ENCODE results near the gene ELAVL1. TPM values are rescaled to one million over a fixed set of nuclear protein-coding genes. Genes with fewer than 3 reads are reported as not detected.
"Not testable (repeated sequence)": the region's sequence is repeated elsewhere in the genome, so short reads cannot be mapped to it uniquely, and the experiment has no call there.

ELAVL1 gene
- total RNA-seq, 1 experiment from 2014 or later: 74.6 TPM

DNA sequence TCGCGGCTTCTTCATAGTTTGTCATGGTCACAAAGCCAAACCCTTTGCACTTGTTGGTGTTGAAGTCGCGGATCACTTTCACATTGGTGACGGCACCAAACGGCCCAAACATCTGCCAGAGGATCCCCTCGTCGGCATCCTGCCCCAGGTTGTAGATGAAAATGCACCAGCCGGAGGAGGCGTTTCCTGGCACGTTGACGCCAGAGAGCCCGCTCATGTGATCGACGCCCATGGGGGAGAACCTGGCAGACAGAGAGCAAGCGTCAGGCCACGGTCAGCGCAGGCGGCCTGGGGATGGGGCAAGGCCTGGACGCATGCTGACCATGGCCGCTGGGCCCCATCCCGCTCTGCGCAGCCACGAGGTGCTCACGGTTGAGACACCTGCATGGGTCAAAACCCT lies 41.9 kb downstream of the ELAVL1 start:
- DNase-seq (ENCODE audit: low read depth in 1 of 2, low spot score in 2 of 2): no peak
- Histone ChIP-seq H3K4me3 (no peak overlapping the region), H3K27me3 (replicated peaks) (no peaks in the 10 kb centered on the region), H3K9me3 (replicated peaks) (no peaks in the 10 kb centered on the region), H3K27ac (no peak overlapping the region), H3K36me3 (peaks cover 84% of the 10 kb centered on the region), H3K4me1 (replicated peaks) (no peaks in the 10 kb centered on the region)

DNA sequence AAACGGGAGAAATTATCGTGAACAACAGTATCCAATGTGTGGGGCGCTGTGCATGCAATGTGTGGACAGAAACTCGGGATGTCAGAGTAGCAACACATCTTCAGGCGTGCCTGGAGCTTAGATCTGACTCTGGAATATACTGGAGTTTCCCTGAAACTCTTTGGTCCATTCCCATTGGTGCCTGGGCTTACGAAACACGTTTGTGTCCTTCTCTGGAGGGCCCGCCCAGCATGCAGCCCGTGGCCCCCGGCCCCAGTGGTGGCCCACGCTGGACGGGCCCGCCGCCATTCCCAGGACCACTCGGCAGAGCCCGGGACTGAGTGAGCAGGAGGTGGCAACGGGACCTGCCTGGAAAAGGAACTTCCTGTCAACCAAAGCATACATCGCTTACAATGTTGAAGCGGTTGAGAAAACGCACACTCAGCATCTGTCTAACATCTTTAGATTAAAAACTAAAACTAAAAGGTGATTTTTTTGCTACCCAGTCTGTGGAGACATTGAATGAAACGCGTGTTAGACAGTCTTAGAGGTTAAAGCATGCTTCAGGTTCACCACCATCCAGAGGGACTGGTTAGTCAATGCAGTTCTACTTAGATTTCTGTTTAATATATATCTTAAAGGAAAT lies 42.7 kb downstream of the ELAVL1 start:
- Histone ChIP-seq H3K9me3 (replicated peaks) (no peaks in the 10 kb centered on the region), H3K36me3 (peaks cover 84% of the 10 kb centered on the region), H3K4me3 (no peak overlapping the region), H3K27me3 (replicated peaks) (no peaks in the 10 kb centered on the region), H3K27ac (no peak overlapping the region), H3K4me1 (replicated peaks) (no peaks in the 10 kb centered on the region)
- DNase-seq (ENCODE audit: low read depth in 1 of 2, low spot score in 2 of 2): no peak

DNA sequence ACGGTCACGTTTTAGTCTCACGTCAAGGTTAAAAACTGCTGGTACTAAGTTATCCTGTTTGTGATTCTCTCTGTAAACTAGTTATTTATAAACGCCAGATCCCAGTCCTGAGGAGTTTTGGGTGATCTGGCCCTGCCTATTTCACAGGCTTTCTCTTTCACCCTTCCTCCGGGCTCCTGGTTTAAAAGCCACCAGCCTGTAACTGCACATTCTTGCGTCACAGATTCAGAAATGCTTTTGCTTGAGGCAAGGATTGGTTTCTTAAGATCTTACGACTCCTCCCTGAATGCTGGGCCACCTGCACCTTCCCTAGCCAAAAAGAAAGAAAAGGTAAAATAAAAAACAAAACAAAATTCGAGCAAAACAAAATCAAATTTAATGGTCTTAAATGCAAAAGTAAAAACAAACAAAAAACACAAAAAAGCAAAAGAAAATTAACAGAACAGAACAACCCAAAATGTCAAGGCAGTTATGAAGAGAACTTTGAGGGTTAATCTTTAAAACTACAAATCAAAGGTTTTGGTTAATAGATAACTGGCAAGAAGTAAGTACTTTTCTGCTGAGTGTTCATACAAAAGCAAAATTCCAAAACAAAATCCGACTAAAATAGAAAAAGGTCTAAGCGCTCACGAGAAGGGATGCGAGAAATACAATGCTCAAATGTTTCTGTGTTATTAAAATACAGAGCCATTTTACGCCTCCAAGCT lies 43.4 kb downstream of the ELAVL1 start:
- Histone ChIP-seq H3K27ac (no peak overlapping the region), H3K4me3 (no peak overlapping the region), H3K27me3 (replicated peaks) (no peaks in the 10 kb centered on the region), H3K4me1 (replicated peaks) (no peaks in the 10 kb centered on the region), H3K9me3 (replicated peaks) (no peaks in the 10 kb centered on the region), H3K36me3 (peaks cover 78% of the 10 kb centered on the region)
- no peak for DNase-seq (ENCODE audit: low read depth in 1 of 2, low spot score in 2 of 2)

DNA sequence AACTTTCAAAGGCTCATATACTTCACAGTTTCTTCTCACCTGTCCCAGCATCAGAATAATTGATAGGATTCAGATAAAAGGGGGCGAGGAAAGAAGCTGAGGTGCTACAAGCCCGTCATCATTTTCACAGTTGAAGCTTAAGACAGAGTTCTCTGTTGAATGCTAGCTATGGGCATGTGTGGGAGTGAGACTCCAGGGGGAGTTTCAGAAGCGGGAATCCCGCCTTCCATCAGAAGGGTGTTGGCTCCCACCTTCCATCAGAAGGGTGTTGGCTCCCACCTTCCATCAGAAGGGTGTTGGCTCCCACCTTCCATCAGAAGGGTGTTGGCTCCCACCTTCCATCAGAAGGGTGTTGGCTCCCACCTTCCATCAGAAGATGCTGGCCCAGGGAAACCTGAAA lies 44.4 kb downstream of the ELAVL1 start:
- not testable (repeated sequence) for H3K27me3 ChIP-seq (replicated peaks); H3K27ac ChIP-seq; DNase-seq (ENCODE audit: low read depth in 1 of 2, low spot score in 2 of 2); H3K9me3 ChIP-seq (replicated peaks); H3K4me3 ChIP-seq; H3K4me1 ChIP-seq (replicated peaks)
- peaks cover 68% of the 10 kb centered on the region for H3K36me3 ChIP-seq

DNA sequence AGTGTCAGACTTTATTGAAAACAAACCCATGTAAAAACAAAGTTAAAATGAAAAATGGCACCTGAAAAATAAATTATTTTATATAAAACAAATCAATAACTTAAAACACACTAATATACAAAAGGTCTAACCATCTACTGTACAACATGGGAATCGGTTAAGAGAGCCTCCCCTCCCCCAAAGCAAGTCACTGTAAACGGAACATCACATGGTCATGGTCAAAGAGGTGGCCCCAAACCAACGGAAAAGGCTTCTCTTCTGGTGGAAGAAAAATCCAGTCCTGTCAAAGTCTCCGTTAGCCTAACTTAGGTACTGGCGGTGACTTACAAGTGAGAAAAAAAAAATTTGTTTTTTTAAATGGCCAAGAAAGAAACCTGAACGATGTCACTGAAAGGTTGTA lies 46.2 kb downstream of the ELAVL1 start:
- no peaks in the 10 kb centered on the region for H3K4me1 ChIP-seq (replicated peaks)
- no peaks in the 10 kb centered on the region for H3K9me3 ChIP-seq (replicated peaks)
- H3K4me3 ChIP-seq: no peak overlapping the region
- H3K36me3 ChIP-seq: peaks cover 49% of the 10 kb centered on the region
- H3K27ac ChIP-seq: no peak overlapping the region
- no peaks in the 10 kb centered on the region for H3K27me3 ChIP-seq (replicated peaks)
- DNase-seq (ENCODE audit: low read depth in 1 of 2, low spot score in 2 of 2): no peak

DNA sequence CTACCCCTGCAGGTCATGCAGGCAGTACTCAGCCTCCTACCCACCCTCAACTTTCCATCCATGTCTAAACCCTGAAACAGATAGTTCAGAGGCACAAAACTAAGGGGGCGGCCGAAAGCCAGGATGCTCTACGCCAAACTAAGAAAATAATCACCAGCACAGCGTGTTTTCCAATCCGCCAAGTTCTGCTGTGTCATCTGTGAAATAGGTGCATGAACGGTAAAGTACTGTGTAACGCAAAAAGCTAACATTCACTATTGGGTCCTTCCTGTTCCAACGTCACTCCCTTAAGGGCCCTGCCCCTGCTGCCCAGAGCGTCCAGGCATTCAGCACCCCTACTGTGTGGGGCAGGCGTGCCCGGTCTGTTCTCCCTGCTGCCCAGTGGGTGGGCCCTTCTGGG lies 49.7 kb downstream of the ELAVL1 start:
- Histone ChIP-seq H3K27ac (no peak overlapping the region), H3K36me3 (peaks cover 18% of the 10 kb centered on the region), H3K4me1 (replicated peaks) (no peaks in the 10 kb centered on the region), H3K9me3 (replicated peaks) (no peaks in the 10 kb centered on the region), H3K4me3 (no peak overlapping the region), H3K27me3 (replicated peaks) (no peaks in the 10 kb centered on the region)
- no peak for DNase-seq (ENCODE audit: low read depth in 1 of 2, low spot score in 2 of 2)

DNA sequence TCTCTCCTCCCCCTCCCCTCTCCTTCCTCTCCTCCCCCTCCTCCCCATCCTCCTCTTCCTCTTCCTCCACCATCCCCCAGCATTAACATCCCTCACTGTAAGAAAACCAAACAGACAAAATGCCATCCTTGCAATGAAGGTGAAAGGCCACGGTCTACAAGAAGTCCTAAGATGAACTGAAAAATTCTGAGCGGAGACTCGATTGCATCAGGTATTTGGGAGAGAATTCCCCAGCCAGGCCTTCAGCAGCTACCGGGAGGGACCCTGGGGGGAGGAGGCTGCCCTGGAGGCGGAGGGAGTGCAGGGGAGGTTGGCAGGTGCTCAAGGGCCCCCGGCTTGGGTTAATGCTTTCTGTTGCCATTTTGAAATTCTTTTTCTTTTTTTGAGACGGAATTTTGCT lies 51.9 kb downstream of the ELAVL1 start:
- no peak for DNase-seq (ENCODE audit: low read depth in 1 of 2, low spot score in 2 of 2)
- Histone ChIP-seq H3K36me3 (peaks cover 9% of the 10 kb centered on the region; the same call in 1 of the 2 replicates), H3K27me3 (replicated peaks) (no peaks in the 10 kb centered on the region), H3K9me3 (replicated peaks) (no peaks in the 10 kb centered on the region), H3K4me3 (no peak overlapping the region), H3K27ac (no peak overlapping the region), H3K4me1 (replicated peaks) (no peaks in the 10 kb centered on the region)

DNA sequence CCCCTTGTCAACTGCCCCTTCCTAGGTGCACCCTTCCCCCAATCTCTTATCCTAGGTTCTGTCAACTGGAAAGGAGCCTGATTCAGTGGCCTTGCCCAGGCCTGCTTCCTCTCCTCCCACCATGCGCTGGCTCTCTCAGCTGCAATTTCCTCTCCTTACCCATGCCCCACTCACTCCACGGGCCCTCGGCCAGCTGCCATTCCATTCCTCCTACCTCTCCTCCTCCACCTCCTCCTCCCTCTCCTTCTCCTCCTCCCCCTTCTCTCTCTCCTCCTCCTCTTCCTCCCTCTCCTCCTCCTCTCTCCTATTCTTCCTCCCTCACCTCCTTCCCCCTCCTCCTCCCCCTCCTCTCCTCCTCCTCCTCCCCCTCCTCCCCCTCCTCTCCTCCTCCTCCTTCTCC lies 52.4 kb downstream of the ELAVL1 start:
- no peaks in the 10 kb centered on the region for H3K9me3 ChIP-seq (replicated peaks)
- H3K27me3 ChIP-seq (replicated peaks): no peaks in the 10 kb centered on the region
- DNase-seq (ENCODE audit: low read depth in 1 of 2, low spot score in 2 of 2): no peak
- H3K27ac ChIP-seq: no peak overlapping the region
- peaks cover 4% of the 10 kb centered on the region; the same call in 1 of the 2 replicates for H3K36me3 ChIP-seq
- H3K4me3 ChIP-seq: no peak overlapping the region
- no peaks in the 10 kb centered on the region for H3K4me1 ChIP-seq (replicated peaks)

GRCh38 chr19:7947939-7948338 lies 57.5 kb downstream of the ELAVL1 start:
- H3K4me3 ChIP-seq: no peak overlapping the region
- peaks cover 4% of the 10 kb centered on the region for H3K36me3 ChIP-seq
- DNase-seq (ENCODE audit: low read depth in 1 of 2, low spot score in 2 of 2): no peak
- no peak overlapping the region for H3K27ac ChIP-seq
- H3K9me3 ChIP-seq (replicated peaks): no peaks in the 10 kb centered on the region
- H3K4me1 ChIP-seq (replicated peaks): peaks cover 3% of the 10 kb centered on the region; the same call in 1 of the 2 replicates
- no peaks in the 10 kb centered on the region for H3K27me3 ChIP-seq (replicated peaks)

DNA sequence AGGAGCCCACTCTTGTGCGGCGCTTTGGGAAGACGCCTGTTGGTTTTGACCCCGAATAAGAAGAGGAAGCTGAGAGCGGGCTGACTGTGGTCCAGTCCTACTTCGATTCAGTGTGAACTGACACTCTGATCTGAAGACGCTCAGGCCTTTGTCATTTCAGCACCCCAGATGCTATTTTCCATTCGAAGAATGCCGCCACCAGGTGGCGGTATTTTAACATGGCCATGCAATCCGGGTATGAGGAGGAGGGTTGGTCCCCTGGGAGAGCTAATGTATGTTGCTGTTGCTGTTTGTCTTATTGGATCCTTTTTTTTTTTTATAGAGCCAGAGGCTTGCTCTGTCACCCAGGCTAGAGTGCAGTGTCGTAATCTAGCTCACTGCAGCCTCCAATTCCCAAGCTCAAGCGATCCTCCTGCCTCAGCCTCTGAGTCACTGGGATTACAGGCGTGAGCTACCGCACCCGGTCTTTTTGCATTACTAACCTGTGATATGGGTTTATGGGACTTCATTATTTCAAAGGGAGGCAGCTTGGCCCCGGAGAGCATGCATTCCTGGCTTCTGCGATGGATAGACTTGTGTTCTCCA lies 61.2 kb downstream of the ELAVL1 start:
- Histone ChIP-seq H3K36me3 (peaks cover 29% of the 10 kb centered on the region), H3K4me1 (replicated peaks) (peaks cover 3% of the 10 kb centered on the region; the same call in 1 of the 2 replicates), H3K27ac (peak overlapping the region; percentile 28; the same call in 1 of the 2 replicates), H3K4me3 (peak overlapping the region; percentile 79), H3K9me3 (replicated peaks) (no peaks in the 10 kb centered on the region), H3K27me3 (replicated peaks) (no peaks in the 10 kb centered on the region)
- peak; percentile 86 to 90 for DNase-seq (ENCODE audit: low read depth in 1 of 2, low spot score in 2 of 2)

DNA sequence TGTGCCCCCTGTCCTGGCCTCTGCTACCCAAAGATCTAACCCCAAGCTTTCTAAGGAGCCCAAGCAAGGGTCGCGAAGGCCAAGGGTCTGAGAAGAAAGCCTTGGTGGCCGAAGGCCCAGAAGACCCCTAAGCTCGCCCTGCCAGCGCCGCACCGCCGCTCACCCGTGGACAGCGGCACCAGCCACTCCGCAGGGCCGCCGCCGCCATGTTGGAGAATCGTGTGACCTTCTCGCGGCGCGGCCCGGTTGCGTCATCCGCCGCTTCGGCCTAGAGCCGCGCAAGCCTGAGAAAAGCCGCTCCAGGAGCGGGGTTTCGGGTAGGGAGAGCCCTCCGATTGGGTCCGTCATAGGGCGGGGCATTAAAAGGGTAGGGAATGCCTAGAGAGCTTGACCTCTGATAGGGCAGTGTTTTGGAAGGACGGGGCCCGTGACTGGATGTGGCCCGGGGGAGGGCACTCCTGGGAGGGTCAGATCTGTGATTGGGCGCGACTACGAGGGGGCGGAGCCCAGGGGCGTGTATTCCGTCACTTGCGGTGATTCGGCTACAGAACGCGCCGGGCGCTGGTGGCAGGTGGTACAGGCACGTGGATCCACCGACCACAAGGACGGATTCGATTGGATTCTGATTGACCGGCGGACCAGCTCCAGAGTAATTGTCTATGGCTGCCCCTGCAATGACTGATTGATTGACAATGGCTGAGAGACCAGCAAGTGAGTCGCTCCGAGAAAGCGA lies 61.8 kb downstream of the ELAVL1 start, which contains the start of gene TIMM44:
Gene TIMM44 (minus strand): TSS at position 223 of the 733 bp plus-strand sequence. CDS start 15 bp downstream, at position 208.
- Histone ChIP-seq H3K36me3 (peaks cover 36% of the 10 kb centered on the region), H3K9me3 (replicated peaks) (no peaks in the 10 kb centered on the region), H3K4me3 (peak within 1 kb of the TSS; percentile 79), H3K27me3 (replicated peaks) (no peaks in the 10 kb centered on the region), H3K27ac (peak within 1 kb of the TSS; percentile 85), H3K4me1 (replicated peaks) (peaks cover 3% of the 10 kb centered on the region; the same call in 1 of the 2 replicates)
- DNase-seq (ENCODE audit: low read depth in 1 of 2, low spot score in 2 of 2): peak; percentile 99 to 100

DNA sequence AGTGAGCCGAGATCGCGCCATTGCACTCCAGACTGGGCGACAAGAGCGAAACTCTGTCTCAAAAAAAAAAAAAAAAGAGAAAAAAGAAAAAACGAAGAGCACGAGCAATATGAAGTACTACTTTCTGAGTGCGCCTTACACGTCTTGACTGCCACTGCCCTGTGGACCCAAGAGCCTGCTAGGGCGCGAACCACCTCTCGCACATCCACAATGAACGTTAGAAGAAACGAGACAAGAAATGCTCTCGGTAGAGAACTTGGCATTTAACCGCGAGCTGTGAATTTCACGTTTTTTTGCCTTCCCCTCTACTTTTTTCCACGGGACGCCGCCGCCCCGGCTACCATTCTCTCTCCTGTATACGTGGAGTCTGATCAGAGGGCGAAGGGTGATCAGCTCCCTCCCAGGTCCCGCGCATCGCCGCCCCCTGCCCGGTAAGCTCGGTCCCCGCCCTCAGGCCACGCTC lies 62.4 kb downstream of the ELAVL1 start:
- H3K4me1 ChIP-seq (replicated peaks): peaks cover 3% of the 10 kb centered on the region; the same call in 1 of the 2 replicates
- no peaks in the 10 kb centered on the region for H3K9me3 ChIP-seq (replicated peaks)
- no peaks in the 10 kb centered on the region for H3K27me3 ChIP-seq (replicated peaks)
- H3K27ac ChIP-seq: peak overlapping the region; percentile 85
- H3K4me3 ChIP-seq: peak overlapping the region; percentile 79
- DNase-seq (ENCODE audit: low read depth in 1 of 2, low spot score in 2 of 2): peak in 1 of 2 experiments; percentile 24
- H3K36me3 ChIP-seq: peaks cover 42% of the 10 kb centered on the region

GRCh38 chr19:7941895-7942596 lies 63.4 kb downstream of the ELAVL1 start:
- Histone ChIP-seq H3K9me3 (replicated peaks) (no peaks in the 10 kb centered on the region), H3K4me1 (replicated peaks) (peaks cover 3% of the 10 kb centered on the region; the same call in 1 of the 2 replicates), H3K4me3 (no peak overlapping the region; the same call in 1 of the 2 replicates), H3K27me3 (replicated peaks) (no peaks in the 10 kb centered on the region), H3K36me3 (peaks cover 52% of the 10 kb centered on the region), H3K27ac (no peak overlapping the region)
- no peak for DNase-seq (ENCODE audit: low read depth in 1 of 2, low spot score in 2 of 2)

Data from SJSA1 (cell line).